Endodermal cell (in vitro differentiated cells): ENCODE results near the gene PRR20G. TPM values are rescaled to one million over a fixed set of nuclear protein-coding genes. Genes with fewer than 3 reads are reported as not detected.
A peak's percentile ranks its signal among the peaks of the same experiment; 100 is the strongest.

Source experiments
- DNase-seq: peaks from one replicate; pipeline ENCODE4 v3.0.0-alpha.2; 2017
- H3K27ac ChIP-seq: 2 replicates; pipeline ENCODE4 v1.5.1; 2013; ENCODE audit warnings: mild to moderate bottlenecking, low read depth, low read length, moderate library complexity
- H3K27me3 ChIP-seq: 2 replicates; pipeline ENCODE4 v1.6.1; 2013; ENCODE audit warnings: mild to moderate bottlenecking, low read length, moderate library complexity; ENCODE audit not compliant: insufficient read depth, control insufficient read depth, poor library complexity, severe bottlenecking
- H3K36me3 ChIP-seq: 2 replicates; pipeline ENCODE4 v1.7.0; 2013; ENCODE audit warnings: mild to moderate bottlenecking, low read length, moderate library complexity; ENCODE audit not compliant: control insufficient read depth, insufficient read depth
- H3K4me1 ChIP-seq: one replicate; pipeline ENCODE4 v1.7.0; 2013; ENCODE audit warnings: low read length; ENCODE audit not compliant: control insufficient read depth, insufficient read depth
- H3K4me3 ChIP-seq: 2 replicates; pipeline ENCODE4 v1.5.1; 2013; ENCODE audit warnings: mild to moderate bottlenecking, low read length, moderate library complexity
- H3K9ac ChIP-seq: 2 replicates; pipeline ENCODE4 v1.6.1; 2013; ENCODE audit warnings: mild to moderate bottlenecking, low read length, moderate library complexity; ENCODE audit not compliant: poor library complexity, severe bottlenecking; ENCODE audit errors: extremely low read depth
- H3K9me3 ChIP-seq: 2 replicates; pipeline ENCODE4 v1.6.1; 2013; ENCODE audit warnings: mild to moderate bottlenecking, low read length, moderate library complexity; ENCODE audit not compliant: control insufficient read depth
- H3K27ac Mint-ChIP-seq: 2 replicates; pipeline ENCODE4 v1.8.0; 2020; ENCODE audit warnings: mixed read lengths
- H3K27me3 Mint-ChIP-seq: 2 replicates; pipeline ENCODE4 v1.8.0; 2021; ENCODE audit warnings: mild to moderate bottlenecking, mixed read lengths; ENCODE audit not compliant: insufficient read depth
- H3K36me3 Mint-ChIP-seq: 2 replicates; pipeline ENCODE4 v1.8.0; 2020; ENCODE audit warnings: low read depth, mixed read lengths
- H3K4me1 Mint-ChIP-seq: 2 replicates; pipeline ENCODE4 v1.8.0; 2020; ENCODE audit warnings: mixed read lengths
- H3K4me3 Mint-ChIP-seq: 2 replicates; pipeline ENCODE4 v1.8.0; 2020; ENCODE audit warnings: mild to moderate bottlenecking, moderate library complexity, mixed read lengths
- H3K9me3 Mint-ChIP-seq: 2 replicates; pipeline ENCODE4 v1.8.0; 2020; ENCODE audit warnings: mild to moderate bottlenecking, mixed read lengths
- CTCF ChIP-seq: fragments of 200-600 bp; sonication (generic); conservative IDR thresholded peaks from 2 replicates; pipeline ENCODE4 v1.5.0; 2021; ENCODE audit warnings: antibody characterized with exemption, mild to moderate bottlenecking
- WGBS, 2 experiments: methylation state at CpG; one replicate each; pipeline versions ENCODE4 v1.1.5 to v1.1.7; 2013; ENCODE audit warnings: missing lambda C conversion rate in 2 of 2, mixed read lengths in 1 of 2; ENCODE audit not compliant: insufficient coverage in 1 of 2, insufficient read length in 1 of 2; 5-methylcytosine and 5-hydroxymethylcytosine counted together
- total RNA-seq, 2 donors: library from RNA; stranded (reverse); fragmentation: NEBNext Ultra II Directional in 1 of 2; extraction: Animal tissue kit (Norgen Biotek cat#: 25700) in 1 of 2; gene quantifications; 2 replicates in 1 of 2; 3 replicates in 1 of 2; pipeline ENCODE4 v1.2.1, GENCODE V29; 2021

PRR20G gene
- total RNA-seq, 2 donors from 2014 or later, result not detected

GRCh38 chr3:127253491-127253890, 34.4 kb downstream of the PRR20G start:
- H3K27ac Mint-ChIP-seq, result no peak overlapping the region
- DNase-seq, result no peak
- H3K36me3 Mint-ChIP-seq, result no peaks in the 10 kb centered on the region
- H3K4me1 Mint-ChIP-seq, result no peaks in the 10 kb centered on the region
- H3K27me3 Mint-ChIP-seq, result peaks cover 12% of the 10 kb centered on the region
- H3K9me3 Mint-ChIP-seq, result peaks cover 49% of the 10 kb centered on the region
- H3K9me3 ChIP-seq, result peaks cover 24% of the 10 kb centered on the region
- peak overlapping the region; percentile 88 for H3K27ac ChIP-seq
- H3K27me3 ChIP-seq, result no peaks in the 10 kb centered on the region
- no peak overlapping the region for H3K9ac ChIP-seq
- TF ChIP-seq CTCF, result no peak
- 93 to 94% methylated on average over 3 to 7 of the region's 7 CpGs for WGBS, 2 experiments
- H3K4me3 Mint-ChIP-seq, result no peak overlapping the region
- no peaks in the 10 kb centered on the region for H3K36me3 ChIP-seq
- H3K4me3 ChIP-seq, result no peak overlapping the region
- H3K4me1 ChIP-seq, result no peaks in the 10 kb centered on the region

- WGBS, 2 experiments, result 63 to 72% methylated on average over 1 to 2 of the region's 2 CpGs
- H3K9me3 Mint-ChIP-seq, result peaks cover 59% of the 10 kb centered on the region
- no peaks in the 10 kb centered on the region for H3K27me3 ChIP-seq
Measured at GRCh38 chr3:127252446-127252845, 35.4 kb downstream of the PRR20G start.

GRCh38 chr3:127250032-127250431, 37.8 kb downstream of the PRR20G start:
- Mint-ChIP-seq H3K36me3 (no peaks in the 10 kb centered on the region), H3K4me1 (no peaks in the 10 kb centered on the region), H3K4me3 (no peak overlapping the region), H3K27ac (no peak overlapping the region), H3K27me3 (peaks cover 11% of the 10 kb centered on the region), H3K9me3 (peaks cover 79% of the 10 kb centered on the region)
- 13 to 44% methylated on average over 1 of the region's 1 CpG for WGBS, 2 experiments
- no peaks in the 10 kb centered on the region for H3K36me3 ChIP-seq
- no peak overlapping the region for H3K9ac ChIP-seq
- H3K9me3 ChIP-seq, result peaks cover 53% of the 10 kb centered on the region
- no peak overlapping the region for H3K27ac ChIP-seq
- TF ChIP-seq CTCF, result no peak
- DNase-seq, result no peak
- H3K4me1 ChIP-seq, result no peaks in the 10 kb centered on the region
- no peak overlapping the region for H3K4me3 ChIP-seq
- H3K27me3 ChIP-seq, result no peaks in the 10 kb centered on the region

More at GRCh38 chr3:127252446-127252845, 35.4 kb downstream of the PRR20G start:
- Histone ChIP-seq H3K9me3 (peaks cover 35% of the 10 kb centered on the region), H3K4me1 (no peaks in the 10 kb centered on the region), H3K4me3 (no peak overlapping the region), H3K9ac (no peak overlapping the region), H3K36me3 (no peaks in the 10 kb centered on the region), H3K27ac (no peak overlapping the region)
- Mint-ChIP-seq H3K27me3 (peaks cover 12% of the 10 kb centered on the region), H3K36me3 (no peaks in the 10 kb centered on the region), H3K4me1 (no peaks in the 10 kb centered on the region), H3K27ac (no peak overlapping the region), H3K4me3 (no peak overlapping the region)
- no peak for DNase-seq
- no peak for TF ChIP-seq CTCF
